Choroid plexus epithelial cell (primary cell): ENCODE measurements around the gene GNG11.

Experiments used
- DNase-seq: peaks from one replicate; pipeline ENCODE4 v3.0.0-alpha.2; 2010; ENCODE audit warnings: low read depth
- H3K4me3 ChIP-seq: 2 replicates; pipeline ENCODE4 v1.5.1; 2011; ENCODE audit warnings: low read depth, mild to moderate bottlenecking, control low read depth, low read length, moderate library complexity
- TF ChIP-seq, protein P1 (sequence below): conservative IDR thresholded peaks from 2 replicates; pipeline ENCODE4 v1.5.1; 2011; ENCODE audit warnings: low read depth, mild to moderate bottlenecking, control low read depth, inconsistent platforms, low read length, moderate library complexity

Gene GNG11

DNA sequence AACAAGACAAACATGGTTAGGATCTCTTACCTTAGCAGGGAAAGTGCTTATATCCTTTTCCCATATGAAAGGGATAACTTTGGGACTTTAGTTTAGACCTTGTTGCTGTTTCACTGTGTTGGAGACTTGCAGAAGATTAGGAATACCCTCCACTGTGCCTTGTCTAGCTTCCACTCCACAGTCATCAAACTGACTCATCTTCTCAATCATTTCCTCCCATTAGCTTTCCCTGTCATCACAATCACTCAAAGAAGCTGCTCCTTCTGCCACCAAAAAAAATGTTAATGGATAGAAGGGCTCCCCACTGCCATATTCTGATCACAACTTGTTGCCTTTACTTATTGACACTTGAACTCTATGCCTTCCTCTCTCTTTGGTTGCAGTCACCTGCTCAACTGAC lies 16.8 kb downstream of the GNG11 start:
- no peak overlapping the region for H3K4me3 ChIP-seq
- TF ChIP-seq, protein P1, sequence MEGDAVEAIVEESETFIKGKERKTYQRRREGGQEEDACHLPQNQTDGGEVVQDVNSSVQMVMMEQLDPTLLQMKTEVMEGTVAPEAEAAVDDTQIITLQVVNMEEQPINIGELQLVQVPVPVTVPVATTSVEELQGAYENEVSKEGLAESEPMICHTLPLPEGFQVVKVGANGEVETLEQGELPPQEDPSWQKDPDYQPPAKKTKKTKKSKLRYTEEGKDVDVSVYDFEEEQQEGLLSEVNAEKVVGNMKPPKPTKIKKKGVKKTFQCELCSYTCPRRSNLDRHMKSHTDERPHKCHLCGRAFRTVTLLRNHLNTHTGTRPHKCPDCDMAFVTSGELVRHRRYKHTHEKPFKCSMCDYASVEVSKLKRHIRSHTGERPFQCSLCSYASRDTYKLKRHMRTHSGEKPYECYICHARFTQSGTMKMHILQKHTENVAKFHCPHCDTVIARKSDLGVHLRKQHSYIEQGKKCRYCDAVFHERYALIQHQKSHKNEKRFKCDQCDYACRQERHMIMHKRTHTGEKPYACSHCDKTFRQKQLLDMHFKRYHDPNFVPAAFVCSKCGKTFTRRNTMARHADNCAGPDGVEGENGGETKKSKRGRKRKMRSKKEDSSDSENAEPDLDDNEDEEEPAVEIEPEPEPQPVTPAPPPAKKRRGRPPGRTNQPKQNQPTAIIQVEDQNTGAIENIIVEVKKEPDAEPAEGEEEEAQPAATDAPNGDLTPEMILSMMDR = no peak
- DNase-seq = no peak

DNA sequence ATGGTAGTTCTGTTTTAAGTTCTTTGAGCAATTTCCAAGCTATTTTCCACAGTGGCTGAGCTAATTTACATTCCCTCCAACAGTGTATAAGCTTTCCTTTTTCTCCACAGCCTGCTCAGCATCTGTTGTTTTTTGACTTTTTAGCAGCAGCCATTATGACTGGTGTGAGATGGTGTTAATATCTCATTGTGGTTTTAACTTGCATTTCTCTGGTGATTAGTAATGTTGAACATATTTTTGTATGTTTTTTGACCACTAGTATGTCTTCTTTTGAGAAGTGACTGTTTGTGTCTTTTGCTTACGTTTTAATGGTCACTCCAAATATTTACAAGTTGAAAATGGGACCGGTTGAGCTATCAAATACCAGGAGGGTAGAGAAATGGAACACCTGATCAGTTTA lies 20.4 kb downstream of the GNG11 start:
- TF ChIP-seq, protein P1 = no peak
- no peak overlapping the region for H3K4me3 ChIP-seq
- peak; percentile 45 for DNase-seq

DNA sequence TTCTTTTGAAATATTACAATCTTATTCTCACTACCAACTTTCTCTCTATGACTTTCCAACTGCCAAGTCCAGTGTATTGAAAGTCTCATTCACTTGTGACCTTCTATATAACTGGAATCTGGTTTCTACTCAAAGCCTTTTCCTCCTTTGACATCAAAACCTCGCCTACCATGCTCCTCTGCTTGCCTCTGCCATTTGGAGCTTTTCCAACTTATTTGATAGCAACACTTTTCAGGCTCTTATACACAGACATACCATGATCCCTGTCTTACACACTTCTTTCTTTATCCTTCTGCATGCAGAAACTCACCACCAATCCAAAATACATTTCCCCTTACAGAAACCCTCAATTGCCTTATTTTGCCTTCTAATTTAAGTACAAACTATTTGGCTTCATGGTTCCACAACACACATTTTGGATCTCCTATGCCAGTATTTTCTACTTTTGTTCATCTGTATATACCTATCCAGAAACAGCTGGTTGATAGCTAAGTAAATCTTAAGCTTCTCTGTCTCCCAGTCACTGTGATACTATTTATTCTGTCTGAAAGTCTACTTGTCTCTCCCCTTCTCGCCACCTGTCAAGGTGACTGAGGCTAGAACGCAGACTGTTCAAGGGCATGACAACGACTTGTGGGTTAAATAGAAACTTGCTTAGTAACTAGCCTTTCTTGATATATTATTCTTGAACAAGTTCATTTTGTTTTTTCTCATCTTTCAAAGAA lies 22.4 kb downstream of the GNG11 start:
- no peak for DNase-seq
- H3K4me3 ChIP-seq = no peak overlapping the region
- TF ChIP-seq, protein P1 = no peak

DNA sequence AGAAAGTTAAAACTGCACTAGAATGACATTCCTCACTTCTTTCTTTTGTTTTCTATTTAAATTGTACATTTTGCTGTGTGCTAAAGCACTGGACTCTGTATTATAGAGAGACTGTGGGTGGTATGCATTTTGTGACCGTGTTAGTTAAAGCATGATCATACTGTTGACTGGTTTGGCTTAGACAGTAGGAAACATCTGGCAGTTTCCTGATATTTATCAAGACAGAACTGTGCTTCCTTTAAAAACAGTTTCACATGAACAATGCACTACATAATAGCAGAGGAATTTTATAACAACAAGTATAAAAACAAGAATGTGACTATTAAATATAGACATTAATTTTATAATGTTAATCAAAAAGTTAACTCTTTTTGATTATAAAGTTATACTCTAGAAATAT lies 23.1 kb downstream of the GNG11 start:
- TF ChIP-seq, protein P1 = no peak
- peak; percentile 62 for DNase-seq
- H3K4me3 ChIP-seq = no peak overlapping the region

DNA sequence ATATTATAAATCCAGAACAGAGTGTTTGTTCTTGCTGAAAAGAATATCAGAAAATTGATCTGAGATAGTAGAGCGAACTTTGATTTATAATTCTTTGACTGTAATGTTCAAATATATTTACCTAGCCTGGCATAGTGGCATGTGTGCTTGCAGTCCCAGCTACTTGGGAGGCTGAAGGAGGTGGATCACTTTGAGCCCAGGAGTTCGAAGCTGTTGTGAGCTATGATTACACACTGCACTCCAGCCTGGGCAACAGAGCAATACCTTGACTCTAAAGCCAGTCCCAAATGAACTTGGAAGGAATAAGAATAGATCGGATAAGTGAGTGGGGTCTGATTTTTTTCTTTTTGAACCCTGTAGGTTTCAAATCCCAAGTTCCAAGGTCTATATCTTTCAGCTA lies 23.5 kb downstream of the GNG11 start:
- no peak for DNase-seq
- TF ChIP-seq, protein P1 = no peak

DNA sequence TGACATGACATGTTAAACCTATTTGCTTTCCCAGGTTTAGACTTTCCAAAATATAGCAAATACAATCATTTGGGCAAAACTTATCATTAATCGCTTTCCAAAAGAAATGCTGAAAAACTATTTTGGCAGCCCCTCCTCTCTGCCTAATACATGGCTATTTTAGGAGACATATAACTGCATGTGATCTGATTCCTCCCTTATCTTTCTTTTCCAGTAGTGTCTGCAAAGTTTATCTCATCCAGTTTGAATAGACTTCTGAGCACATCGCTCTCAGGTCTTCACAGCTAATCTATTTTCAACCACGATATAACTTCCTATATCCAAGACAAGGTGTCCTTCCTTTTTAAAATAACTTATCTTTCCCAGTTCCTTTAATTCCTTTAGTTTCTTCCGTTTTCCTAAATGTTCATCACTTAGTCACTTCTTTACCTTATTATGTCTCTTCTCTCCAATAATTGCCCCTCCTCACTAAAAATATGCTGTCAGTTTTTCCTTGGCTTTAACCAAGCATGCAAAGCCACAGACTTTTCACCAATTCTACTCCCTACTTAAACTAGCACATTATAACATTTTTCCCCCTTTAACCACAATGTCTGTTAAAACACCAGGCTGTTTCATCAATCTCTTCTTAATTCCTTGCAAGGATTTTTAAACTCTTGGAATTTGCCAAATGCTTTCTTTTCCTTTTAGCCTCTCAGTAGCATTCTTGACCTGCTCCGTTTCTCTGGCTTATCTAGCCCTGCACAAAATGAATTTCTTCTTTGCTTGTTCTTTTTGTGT lies 24.4 kb downstream of the GNG11 start:
- no peak overlapping the region for H3K4me3 ChIP-seq
- DNase-seq = no peak
- TF ChIP-seq, protein P1 = no peak

More for the DNA sequence above, 23.5 kb downstream of the GNG11 start:
- H3K4me3 ChIP-seq = no peak overlapping the region
